HG02938 (cell line): ENCODE measurements around the gene RPTOR.

Experiments
- ATAC-seq: cut with Tn5 transposase; IDR thresholded peaks from one replicate; pipeline ENCODE4 v1.9.1; 2021; ENCODE audit warnings: mild to moderate bottlenecking, moderate library complexity; ENCODE audit not compliant: unreplicated experiment

The RPTOR gene

DNA sequence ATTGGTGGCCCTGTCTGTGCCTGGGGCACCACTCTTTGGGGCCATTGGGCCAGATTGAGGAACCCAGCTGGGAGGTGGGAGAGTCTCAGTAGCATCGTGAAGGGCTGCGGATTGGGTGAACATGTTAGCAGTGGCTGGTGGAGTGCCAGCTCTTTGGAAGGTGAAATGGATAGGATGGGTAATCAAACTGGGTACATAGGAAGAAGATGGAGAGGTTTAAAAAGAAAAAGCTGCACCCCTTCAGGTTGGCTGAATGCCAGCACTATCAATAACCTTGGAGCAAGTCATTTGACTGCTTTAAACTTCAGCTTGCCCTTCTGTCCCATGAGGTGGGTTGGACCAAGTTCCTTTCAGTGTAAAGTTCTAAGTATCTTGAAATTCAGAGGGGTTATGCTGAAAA is 95.0 kb downstream of the RPTOR start:
- no peak for ATAC-seq

DNA sequence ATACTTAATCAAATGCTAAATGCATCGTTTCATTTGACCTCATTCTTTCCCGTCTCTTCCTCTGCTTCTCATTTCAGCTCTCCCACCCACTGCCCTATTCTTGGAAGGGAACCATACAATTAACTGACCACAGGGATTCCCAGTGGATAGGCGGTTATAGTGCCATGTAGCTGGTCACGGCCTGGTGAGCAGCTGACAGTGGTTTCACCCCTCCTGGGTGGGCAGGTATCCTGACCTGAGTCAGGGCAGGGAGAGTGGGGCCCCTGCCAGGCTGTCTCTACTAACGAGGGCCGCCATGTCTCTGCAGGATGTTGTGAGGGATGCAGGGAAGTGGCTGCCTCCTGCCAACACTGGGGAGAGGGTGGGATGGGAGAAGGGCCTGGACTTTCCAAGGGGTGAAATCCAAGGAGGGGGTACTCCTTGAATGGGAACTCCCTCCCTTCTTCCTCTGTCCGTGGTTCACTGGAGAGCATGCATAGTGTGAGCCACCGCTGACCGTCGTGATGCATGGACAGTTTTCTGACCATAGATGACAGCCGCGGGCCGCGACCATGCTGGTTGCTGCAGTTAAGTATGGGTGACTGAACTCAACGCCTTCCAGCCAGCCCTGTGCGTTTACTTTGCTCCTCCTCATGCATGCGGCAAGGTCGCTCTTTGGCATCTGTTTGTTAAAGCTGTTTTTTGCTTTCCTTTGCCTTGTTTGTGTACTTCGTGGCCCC is 95.9 kb downstream of the RPTOR start:
- no peak for ATAC-seq

DNA sequence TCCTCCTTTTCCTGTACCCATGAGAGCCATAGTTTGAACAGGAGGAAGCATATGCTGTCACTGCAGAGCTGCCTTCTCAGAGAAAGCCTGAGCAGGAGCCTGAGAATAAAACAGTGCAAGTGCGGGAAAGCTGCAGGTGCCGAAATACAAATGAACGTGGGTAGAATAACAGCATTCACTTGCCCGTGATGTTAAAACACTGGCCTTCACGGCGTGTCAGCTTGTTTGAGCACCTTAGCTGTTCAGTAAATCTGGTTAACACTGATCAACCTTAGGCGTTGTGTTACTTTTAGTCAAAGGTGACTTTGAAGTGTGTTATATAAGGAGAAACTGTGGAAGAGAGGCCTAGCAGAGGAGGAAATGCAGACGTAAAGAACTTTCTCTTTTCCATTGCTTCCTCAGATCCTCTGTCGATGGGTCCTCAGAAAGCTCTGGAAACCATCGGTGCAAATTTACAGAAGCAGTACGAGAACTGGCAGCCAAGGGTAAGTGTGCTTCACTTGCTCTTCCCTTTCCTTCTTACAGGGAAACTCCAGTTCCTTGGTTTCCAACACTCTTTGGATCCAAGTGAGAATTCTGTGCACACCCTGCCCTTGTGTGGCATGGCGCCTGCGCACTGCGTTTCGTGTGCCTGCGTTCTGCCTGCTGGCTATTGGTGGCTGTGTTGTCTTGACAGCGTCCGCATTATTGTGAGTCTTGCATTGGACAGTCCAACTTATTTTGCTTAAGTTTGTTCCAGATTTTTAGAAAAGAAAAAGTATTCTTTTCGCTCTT is 98.9 kb downstream of the RPTOR start:
- no peak for ATAC-seq

DNA sequence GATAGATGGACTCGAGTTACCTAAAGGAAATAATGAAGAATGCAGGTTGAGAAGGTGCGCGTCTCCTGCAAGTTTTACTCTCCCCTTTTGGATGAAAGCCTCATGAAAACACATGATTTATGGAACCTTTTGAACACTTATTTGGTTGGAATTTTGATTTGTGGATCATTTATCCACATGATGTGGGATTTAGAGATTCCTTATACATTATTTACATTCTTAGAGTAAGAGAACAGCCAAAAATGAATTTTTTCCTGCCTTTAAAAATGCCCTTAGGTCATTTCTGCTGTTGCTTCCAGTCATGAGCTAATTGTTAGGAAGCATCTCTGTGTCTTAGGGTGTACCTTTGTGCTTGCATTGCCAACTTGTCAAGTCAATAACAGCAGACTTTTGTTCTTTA is 99.9 kb downstream of the RPTOR start:
- ATAC-seq = no peak

DNA sequence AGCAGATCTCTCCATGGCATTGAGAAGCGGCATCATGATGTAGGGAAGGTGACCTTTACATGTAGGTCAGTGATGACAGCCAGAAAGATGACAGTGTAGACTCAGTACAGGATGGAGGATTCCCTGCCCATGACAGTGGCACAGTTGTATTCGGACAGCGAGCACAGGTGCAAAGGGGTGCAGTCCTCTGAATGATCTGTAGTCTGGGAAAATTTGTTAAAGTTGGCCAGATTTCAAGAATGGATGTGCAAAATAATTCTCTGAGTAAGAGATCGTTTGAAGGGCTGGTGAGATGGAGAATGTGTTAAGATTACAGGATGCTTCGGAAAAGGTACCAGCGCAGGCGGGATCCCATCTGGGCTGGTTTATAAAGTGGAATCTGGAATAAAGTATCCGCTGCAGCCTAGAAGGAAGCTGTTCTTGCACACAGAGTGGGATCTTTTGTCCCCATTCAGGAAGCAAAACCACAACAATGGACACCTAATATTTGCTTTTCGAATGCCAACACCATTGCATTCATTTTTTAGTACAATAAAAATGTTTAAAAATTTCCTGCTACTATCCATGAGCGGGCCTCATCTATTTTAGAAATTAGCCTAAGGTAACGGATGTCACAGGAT is 101.2 kb downstream of the RPTOR start:
- no peak for ATAC-seq

DNA sequence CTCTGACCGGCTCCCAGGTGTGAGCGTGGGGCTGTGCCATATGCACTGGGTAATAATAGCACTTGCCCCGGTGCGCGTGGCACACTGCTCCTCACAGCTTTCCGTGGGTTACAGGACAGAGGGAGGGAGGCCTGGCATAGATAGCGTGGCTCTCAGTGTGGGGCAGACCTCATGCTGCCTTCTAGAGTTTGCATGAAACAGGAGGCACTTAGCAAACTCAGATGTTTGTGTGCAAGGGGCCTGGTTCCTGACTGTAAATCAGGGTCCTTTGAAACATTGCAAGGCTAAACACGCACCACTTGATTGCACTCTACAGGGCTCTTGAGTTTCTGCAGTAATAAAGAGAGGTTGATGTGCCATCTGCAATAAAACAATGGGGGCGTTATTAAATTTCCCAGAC is 101.7 kb downstream of the RPTOR start:
- ATAC-seq = no peak

DNA sequence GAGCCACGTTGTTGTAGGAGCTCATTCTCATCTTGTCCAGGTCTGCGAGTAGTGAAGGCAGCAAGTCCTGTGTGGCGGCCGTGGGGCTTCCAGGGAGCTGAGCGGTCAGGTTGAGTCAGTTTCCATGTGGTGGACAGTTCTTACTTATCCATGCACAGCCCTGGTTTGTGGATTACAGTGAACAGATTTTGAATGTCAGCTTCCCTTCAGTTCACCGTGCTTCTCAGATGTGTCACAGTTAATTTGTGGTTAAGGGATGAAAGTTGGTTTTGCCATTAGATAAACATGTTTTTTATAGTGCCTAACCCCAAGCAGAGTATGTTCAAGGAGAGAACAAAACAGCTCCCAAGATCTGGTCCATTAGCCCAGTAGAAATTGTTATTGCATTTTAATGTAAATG is 103.1 kb downstream of the RPTOR start:
- ATAC-seq = no peak

DNA sequence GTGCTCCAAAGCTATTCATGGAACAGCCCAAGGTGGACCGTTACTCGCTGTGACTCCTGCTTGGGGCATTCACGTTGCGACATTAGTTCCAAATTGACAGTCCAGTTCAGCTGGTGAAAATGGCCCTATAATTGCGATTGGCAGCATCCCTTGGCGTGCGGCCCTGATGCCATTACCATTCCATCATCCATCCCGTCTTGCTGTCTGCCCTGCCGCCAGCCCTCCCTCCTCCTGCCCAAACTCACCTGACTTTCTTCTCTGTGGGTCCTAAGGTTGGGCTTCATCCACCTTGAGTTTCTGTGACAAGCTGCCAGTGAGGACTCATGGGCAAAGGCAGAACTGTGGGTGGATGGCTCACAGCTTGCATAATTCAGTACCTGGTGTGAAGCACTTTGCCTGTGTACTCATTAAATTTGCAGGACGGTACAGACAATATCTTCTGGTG is 104.6 kb downstream of the RPTOR start:
- ATAC-seq = no peak

DNA sequence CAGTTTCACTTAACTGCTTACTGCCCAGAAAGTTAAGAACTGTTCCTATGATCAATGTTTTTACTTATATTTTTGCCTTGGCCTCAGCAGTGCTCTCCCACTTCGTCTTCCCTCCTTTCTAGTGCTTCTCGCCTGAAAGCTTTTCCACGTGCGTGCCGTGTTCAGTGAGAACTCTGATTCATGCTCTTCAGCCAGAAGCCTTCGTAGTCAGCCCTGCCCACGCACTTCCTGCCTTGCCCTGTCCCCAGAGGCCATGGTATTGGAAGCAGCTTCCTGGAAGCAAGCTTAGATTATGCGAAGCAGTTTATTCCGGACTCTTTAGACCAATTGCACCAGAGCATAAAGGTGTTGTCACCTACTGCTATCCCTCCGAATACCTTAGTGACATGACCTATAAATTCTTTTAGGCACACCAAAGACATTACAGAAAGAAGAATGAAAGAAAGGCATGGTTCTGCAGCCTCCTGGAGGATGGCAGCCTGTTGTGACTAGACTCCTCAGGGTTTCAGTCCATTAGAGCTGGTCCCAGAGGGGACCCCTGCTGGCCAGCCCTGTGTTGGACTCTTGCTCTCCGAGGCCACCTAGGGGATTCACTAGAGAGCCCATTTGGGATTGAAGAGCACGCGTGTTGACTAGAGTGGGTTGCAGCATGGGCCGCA is 105.2 kb downstream of the RPTOR start:
- ATAC-seq = no peak

DNA sequence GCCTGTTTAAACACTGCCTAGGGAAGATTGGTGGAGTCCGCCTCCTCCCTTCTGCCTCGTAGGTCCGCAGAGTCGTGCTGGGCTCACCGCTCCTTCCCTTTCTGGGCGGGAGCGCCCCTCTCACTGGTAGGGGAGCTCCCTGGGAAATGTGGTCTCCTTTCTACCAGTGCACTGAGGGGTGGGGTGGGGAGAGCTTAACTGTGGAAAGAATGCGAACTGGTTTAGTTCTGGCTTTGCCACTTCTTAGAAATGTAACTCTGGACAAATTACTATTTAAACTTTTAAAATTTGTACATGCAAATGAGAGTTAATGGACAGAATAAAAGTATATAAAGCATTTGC is 105.7 kb downstream of the RPTOR start:
- no peak for ATAC-seq

DNA sequence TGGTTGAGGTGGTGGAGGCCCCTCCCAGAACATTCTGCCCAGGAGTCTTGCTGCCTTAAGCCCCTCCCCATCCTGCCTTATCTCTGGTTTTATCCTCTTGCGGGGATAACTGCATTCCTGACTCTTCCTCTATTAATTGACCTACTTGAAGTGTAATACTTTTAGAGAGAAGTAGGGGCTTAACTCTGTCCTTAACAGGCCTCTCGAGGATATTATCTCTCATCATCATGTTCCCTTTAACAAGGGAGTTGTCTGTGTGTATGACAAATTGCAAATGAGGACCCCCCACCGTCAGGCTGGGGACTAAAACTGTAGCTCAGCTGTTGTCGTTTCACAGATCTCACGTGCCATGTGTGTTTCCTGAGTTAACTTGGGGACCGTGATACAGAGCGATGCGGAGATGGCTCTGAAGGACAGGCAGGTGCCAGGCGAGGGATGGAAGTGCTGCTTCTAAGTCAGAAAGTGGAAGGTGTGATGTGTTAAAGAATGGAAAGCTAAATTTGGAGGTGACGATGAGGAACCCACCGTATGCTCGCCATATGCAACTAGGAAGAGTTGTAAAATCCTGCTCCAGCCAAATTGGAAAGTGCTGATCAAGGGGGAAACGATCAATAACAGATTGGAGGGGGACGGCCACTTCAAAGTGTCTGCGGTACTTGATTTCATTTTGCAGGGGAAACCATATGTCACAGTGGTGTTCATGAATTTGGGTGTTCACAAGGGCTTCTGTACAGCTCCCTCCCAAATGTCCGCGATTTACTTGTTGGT is 106.3 kb downstream of the RPTOR start:
- ATAC-seq = no peak

DNA sequence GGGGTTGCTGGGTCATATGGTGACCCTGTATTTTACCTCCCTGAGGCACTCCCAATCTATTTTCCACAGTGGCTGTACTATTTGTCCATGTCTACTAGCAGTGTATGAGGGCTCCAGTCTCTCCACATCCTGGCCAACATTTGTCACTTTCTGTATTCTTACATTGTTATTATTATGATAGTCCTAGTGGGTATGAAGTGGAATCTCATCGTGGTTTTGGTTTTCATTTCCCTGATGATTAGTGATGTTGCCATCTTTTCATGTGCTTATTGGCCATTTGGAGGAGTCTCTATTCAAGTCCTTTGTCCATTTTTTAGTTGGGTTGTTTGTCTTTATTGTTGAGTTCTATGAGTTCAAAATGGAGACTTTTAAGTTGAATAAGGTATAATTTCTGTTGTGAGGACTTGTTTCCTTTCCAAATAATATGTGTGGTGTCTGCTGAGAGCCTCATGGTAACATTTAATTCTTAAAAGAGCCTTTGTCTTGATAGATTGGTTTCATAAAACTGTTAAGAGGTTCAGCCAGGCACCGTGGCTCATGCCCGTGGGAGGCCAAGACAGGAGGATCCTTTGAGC is 108.2 kb downstream of the RPTOR start:
- ATAC-seq = no peak

DNA sequence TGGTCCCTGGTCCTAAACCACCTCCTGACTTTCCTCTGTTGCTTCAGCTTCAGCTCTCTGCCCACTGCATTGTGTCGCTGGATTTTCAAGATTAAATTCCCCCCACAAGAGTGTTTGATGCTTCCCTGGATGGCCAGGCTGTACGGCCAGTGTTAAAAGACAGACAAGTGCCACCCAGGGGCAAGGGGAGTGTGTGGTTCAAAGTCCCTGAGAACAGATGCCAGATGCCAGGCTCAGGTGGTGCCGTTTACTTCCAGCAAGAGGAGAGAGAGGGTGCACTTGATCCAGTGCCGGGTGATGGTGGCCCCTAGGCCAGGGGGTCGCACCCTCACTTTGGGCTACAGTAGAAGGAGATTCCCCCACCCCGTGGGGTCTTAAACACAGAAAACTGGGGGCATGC is 109.2 kb downstream of the RPTOR start:
- no peak for ATAC-seq

DNA sequence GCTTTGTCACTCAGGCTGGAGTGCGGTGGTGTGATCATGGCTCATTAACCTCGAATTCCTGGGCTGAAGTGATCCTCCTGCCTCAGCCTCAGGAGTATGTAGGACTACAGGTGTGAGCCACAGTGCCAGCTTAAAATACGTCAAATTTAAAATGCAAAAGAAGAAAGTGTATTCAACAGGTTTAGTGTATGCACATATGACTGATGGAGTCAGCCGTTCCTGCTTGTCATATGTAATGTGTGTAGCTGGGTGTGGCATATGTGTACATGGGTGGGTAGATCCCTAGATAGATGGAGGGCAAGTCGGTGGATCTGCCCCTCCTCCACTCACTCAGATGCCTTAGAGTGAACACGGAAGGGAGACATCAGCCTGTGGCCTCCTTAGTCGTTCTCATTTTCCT is 111.0 kb downstream of the RPTOR start:
- no peak for ATAC-seq

DNA sequence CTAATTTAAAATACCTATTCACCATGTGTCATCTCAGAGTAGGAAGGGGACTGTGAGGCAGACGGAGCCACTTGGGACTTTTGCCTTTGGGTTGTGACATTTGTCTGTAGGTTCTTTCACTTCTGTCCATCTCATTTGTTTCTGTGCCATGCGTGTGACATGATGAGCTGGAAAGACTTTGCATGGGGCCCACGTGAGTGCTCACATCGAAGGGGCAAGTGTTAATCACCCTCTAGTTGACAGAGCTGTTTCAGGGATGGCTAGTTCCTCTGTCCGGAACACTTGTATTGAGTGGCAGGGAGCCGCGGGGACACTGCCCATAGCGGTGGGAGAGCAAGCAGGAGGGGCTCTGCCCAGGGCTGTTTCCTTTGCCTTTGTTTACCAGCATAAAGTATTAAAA is 112.0 kb downstream of the RPTOR start:
- no peak for ATAC-seq

DNA sequence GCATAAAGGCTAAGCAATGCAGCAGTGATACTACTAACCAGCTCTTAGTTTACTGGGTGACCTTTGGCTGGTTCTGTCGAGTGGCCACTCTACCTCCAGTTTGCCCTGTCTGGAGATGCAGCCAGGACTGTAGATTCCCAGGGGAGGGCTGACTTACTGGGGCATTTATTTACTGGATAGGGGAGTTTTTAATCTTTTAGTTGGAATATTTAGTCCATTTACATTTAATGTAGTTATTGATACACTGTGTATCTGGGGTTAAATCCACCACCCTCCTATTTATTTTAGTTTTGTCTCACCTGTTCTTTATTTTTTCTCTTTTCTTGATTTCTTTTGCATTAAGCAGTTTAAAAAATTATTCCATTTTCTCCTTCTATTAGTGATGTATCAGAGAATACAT is 112.9 kb downstream of the RPTOR start:
- no peak for ATAC-seq

DNA sequence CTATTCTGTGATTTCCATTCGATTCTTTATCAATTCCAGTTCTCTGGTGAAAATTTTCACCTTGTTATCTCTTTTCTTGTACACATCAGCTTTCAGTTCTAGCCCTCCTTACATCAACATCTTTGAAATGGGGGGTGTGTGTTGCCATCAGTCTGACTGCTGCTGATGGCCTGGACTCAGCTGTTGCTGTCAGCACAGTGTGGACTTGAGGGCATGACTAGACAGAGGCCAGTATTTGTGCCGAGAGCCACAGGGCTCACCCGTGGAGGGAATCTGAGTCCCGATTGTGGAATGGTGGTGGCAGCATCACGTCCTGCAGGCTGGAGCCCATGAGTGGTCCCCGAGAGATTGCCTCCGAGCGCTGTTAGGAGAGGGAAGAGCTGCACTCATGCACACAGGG is 114.2 kb downstream of the RPTOR start:
- ATAC-seq = no peak

DNA sequence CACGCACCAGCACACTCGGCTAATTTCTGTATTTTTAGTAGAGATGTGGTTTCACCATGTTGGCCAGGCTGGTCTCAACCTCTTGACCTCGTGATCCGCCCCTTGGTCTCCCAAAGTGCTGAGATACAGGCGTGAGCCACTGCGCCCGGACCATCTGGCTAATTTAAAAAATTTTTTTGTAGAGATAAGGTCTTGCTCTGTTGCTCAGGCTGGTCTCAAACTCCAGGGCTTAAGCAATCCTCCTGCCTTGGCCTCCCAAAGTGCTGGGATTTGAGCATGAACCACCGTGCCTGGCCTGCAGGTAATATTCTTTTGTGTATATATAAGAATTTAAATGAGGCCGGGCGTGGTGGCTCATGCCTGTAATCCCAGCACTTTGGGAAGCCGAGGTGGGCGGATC is 115.0 kb downstream of the RPTOR start:
- no peak for ATAC-seq

DNA sequence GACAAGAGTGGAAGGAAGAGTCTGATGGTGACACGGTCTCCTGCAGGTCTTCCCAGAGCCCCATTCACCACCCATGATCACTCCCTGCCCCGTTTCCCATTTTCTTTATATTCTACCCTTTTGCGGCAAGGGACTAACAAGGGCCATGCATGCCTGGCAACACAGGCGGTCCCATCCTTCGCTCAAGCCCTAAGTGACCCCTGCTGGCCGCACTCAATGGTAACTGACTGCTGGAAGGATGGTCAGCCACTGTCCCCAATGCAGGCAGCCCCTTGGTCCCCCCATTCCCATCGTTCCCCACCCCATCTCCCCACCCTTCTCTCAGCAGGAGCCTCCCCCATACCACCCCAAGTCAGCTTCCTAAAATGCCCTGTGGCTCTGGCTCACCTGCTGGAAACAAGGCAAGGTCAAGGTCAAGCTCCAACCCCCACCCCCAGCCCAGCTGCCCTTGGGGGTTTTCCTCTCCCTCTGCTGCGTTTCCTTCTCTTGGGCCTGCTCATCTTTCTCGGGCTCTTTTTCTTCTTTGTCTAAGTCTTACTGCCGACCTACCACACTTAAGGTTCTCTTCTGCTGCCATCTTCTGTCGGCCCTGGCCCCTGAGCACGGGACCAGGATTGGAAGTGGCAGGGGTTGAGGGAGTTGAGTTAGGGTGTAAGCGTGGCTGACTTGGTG is 116.0 kb downstream of the RPTOR start:
- no peak for ATAC-seq

DNA sequence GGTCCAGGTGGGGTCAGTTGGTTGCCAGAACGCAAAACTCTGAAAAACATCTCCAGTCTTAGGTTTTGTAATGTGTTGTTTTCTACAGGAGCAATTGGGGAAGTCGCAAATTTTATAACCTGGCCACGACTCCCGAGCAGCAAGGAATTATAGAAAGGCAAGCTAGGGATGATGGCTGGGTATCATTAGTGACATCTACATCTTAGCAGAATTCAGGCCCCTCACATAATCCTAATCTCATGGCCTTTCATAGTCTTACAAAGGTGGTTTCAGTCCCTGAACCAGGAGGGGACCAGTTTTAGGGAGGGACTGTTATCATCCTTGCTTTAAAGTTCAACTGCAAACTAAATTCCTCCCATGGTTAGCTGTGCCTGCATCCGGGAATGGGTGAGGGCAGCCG is 117.9 kb downstream of the RPTOR start:
- no peak for ATAC-seq
